Measurements from ENCODE around the gene MYO9A.

Gene MYO9A

GRCh38 chr15:72135719-72136118 is 17.8 kb upstream of the MYO9A start:
- WGBS, 2 experiments (ENCODE audit: insufficient coverage in 2 of 2) = 57 to 100% methylated on average over 1 of the region's 2 CpGs
- no peaks in the 10 kb centered on the region for H3K4me1 ChIP-seq (ENCODE audit: control insufficient read depth, insufficient read depth, low read length, poor library complexity, severe bottlenecking)
- H3K27ac ChIP-seq (ENCODE audit: low read depth, low read length, severe bottlenecking) = no peak overlapping the region
- H3K4me3 ChIP-seq (ENCODE audit: extremely low read depth, insufficient read depth, low read length, poor library complexity, severe bottlenecking) = no peak overlapping the region
- H3K36me3 ChIP-seq (ENCODE audit: control insufficient read depth, insufficient read depth, low read length) = no peaks in the 10 kb centered on the region
- H3K9me3 ChIP-seq (ENCODE audit: control insufficient read depth, low read length) = no peaks in the 10 kb centered on the region

- H3K4me3 ChIP-seq (ENCODE audit: extremely low read depth, insufficient read depth, low read length, poor library complexity, severe bottlenecking) = no peak overlapping the region
- no peak overlapping the region for H3K27ac ChIP-seq (ENCODE audit: low read depth, low read length, severe bottlenecking)
- H3K9me3 ChIP-seq (ENCODE audit: control insufficient read depth, low read length) = no peaks in the 10 kb centered on the region
- 78 to 86% methylated on average over 1 of the region's 1 CpG for WGBS, 2 experiments (ENCODE audit: insufficient coverage in 2 of 2)
- no peaks in the 10 kb centered on the region for H3K36me3 ChIP-seq (ENCODE audit: control insufficient read depth, insufficient read depth, low read length)
- H3K4me1 ChIP-seq (ENCODE audit: control insufficient read depth, insufficient read depth, low read length, poor library complexity, severe bottlenecking) = no peaks in the 10 kb centered on the region
These were observed 15.3 kb upstream of the MYO9A start for GRCh38 chr15:72133211-72133610.

DNA sequence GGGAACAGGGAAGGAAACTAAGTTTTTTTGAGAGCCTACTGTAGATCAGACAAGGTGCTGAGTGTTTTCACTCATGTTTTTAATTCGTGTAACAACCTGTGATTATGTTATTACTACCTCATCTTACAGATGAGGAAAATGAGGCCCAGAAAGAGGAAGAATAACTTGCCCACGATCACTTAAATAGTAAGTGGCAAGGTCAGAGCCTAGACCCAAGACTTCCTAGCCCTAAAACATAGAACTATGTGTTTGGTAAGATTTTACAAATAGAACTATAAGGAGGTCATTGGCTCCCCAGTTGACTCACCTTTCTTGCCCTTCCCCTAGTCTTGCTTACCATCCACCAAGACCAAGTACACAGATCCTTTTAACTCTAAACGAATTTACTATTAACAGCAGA is 14.0 kb upstream of the MYO9A start:
- no peaks in the 10 kb centered on the region for H3K9me3 ChIP-seq (ENCODE audit: control insufficient read depth, low read length)
- no peaks in the 10 kb centered on the region for H3K4me1 ChIP-seq (ENCODE audit: control insufficient read depth, insufficient read depth, low read length, poor library complexity, severe bottlenecking)
- WGBS, 2 experiments (ENCODE audit: insufficient coverage in 2 of 2) = no CpG with 5 or more reads among the region's 3 CpGs
- H3K36me3 ChIP-seq (ENCODE audit: control insufficient read depth, insufficient read depth, low read length) = no peaks in the 10 kb centered on the region
- no peak overlapping the region for H3K4me3 ChIP-seq (ENCODE audit: extremely low read depth, insufficient read depth, low read length, poor library complexity, severe bottlenecking)
- no peak overlapping the region for H3K27ac ChIP-seq (ENCODE audit: low read depth, low read length, severe bottlenecking)

DNA sequence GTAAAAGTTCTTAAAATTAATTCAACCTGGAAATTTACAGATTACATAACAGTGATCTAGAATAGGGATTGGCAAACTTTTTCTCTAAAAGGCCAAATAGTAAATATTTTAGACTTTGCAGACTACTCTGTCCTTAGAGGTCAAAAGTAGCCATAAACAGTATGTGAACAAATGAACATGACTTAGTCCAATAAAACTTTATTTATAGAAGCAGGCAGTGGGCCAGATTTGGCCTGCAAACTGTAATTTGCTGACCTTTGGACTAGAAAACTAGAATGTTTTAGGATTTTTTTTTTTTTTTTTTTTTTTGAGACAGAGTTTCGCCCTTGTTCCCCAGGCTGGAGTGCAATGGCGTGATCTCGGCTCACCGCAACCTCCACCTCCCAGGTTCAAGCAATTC is 12.3 kb upstream of the MYO9A start:
- H3K27ac ChIP-seq (ENCODE audit: low read depth, low read length, severe bottlenecking) = no peak overlapping the region
- no peak overlapping the region for H3K4me3 ChIP-seq (ENCODE audit: extremely low read depth, insufficient read depth, low read length, poor library complexity, severe bottlenecking)
- no peaks in the 10 kb centered on the region for H3K4me1 ChIP-seq (ENCODE audit: control insufficient read depth, insufficient read depth, low read length, poor library complexity, severe bottlenecking)
- H3K9me3 ChIP-seq (ENCODE audit: control insufficient read depth, low read length) = no peaks in the 10 kb centered on the region
- H3K36me3 ChIP-seq (ENCODE audit: control insufficient read depth, insufficient read depth, low read length) = no peaks in the 10 kb centered on the region
- 100% methylated on average over 4 of the region's 4 CpGs; no CpG with 5 or more reads in 1 of the 2 experiments for WGBS, 2 experiments (ENCODE audit: insufficient coverage in 2 of 2)

- Histone ChIP-seq H3K4me3 (ENCODE audit: extremely low read depth, insufficient read depth, low read length, poor library complexity, severe bottlenecking) (no peak overlapping the region), H3K4me1 (ENCODE audit: control insufficient read depth, insufficient read depth, low read length, poor library complexity, severe bottlenecking) (no peaks in the 10 kb centered on the region), H3K9me3 (ENCODE audit: control insufficient read depth, low read length) (no peaks in the 10 kb centered on the region), H3K27ac (ENCODE audit: low read depth, low read length, severe bottlenecking) (no peak overlapping the region), H3K36me3 (ENCODE audit: control insufficient read depth, insufficient read depth, low read length) (no peaks in the 10 kb centered on the region)
These were observed 10.4 kb upstream of the MYO9A start for GRCh38 chr15:72128359-72128758.

- 83 to 86% methylated on average over 1 of the region's 2 CpGs for WGBS, 2 experiments (ENCODE audit: insufficient coverage in 2 of 2)
- H3K4me3 ChIP-seq (ENCODE audit: extremely low read depth, insufficient read depth, low read length, poor library complexity, severe bottlenecking) = no peak overlapping the region
- H3K36me3 ChIP-seq (ENCODE audit: control insufficient read depth, insufficient read depth, low read length) = no peaks in the 10 kb centered on the region
- H3K27ac ChIP-seq (ENCODE audit: low read depth, low read length, severe bottlenecking) = no peak overlapping the region
- H3K9me3 ChIP-seq (ENCODE audit: control insufficient read depth, low read length) = no peaks in the 10 kb centered on the region
- no peaks in the 10 kb centered on the region for H3K4me1 ChIP-seq (ENCODE audit: control insufficient read depth, insufficient read depth, low read length, poor library complexity, severe bottlenecking)
These were observed 9.9 kb upstream of the MYO9A start for GRCh38 chr15:72127724-72128322.

DNA sequence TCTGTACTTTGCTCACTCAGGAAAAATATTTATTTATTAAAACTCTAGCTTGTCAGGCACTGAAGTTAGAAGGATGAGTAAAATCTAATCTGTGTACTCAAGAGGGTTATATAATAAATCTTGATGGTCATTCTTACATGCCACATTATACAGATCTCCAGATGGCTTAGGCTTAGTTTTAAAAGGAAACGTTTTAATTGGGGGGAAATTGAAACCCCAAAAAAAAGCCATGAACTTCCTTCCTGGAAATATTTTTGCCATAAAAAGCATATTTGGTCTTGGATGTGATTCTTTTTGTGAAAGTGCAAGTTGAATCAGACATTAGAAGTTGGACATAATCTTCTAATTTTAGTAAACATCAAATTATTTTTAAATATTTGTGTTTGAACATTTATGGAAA is 6.3 kb upstream of the MYO9A start:
- Histone ChIP-seq H3K4me3 (ENCODE audit: extremely low read depth, insufficient read depth, low read length, poor library complexity, severe bottlenecking) (no peak overlapping the region), H3K9me3 (ENCODE audit: control insufficient read depth, low read length) (no peaks in the 10 kb centered on the region), H3K36me3 (ENCODE audit: control insufficient read depth, insufficient read depth, low read length) (no peaks in the 10 kb centered on the region), H3K4me1 (ENCODE audit: control insufficient read depth, insufficient read depth, low read length, poor library complexity, severe bottlenecking) (peaks cover 2% of the 10 kb centered on the region), H3K27ac (ENCODE audit: low read depth, low read length, severe bottlenecking) (no peak overlapping the region)
- WGBS, 2 experiments (ENCODE audit: insufficient coverage in 2 of 2) = no CpG with 5 or more reads among the region's 1 CpG

- no peaks in the 10 kb centered on the region for H3K9me3 ChIP-seq (ENCODE audit: control insufficient read depth, low read length)
- H3K36me3 ChIP-seq (ENCODE audit: control insufficient read depth, insufficient read depth, low read length) = no peaks in the 10 kb centered on the region
- peak overlapping the region; percentile 81 for H3K4me3 ChIP-seq (ENCODE audit: extremely low read depth, insufficient read depth, low read length, poor library complexity, severe bottlenecking)
- H3K4me1 ChIP-seq (ENCODE audit: control insufficient read depth, insufficient read depth, low read length, poor library complexity, severe bottlenecking) = peaks cover 16% of the 10 kb centered on the region
- peak overlapping the region; percentile 96 for H3K27ac ChIP-seq (ENCODE audit: low read depth, low read length, severe bottlenecking)
- WGBS, 2 experiments (ENCODE audit: insufficient coverage in 2 of 2) = 0% methylated on average over 30 to 47 of the region's 59 CpGs
These were observed 399 bp downstream of the MYO9A start for GRCh38 chr15:72117486-72118016.

DNA sequence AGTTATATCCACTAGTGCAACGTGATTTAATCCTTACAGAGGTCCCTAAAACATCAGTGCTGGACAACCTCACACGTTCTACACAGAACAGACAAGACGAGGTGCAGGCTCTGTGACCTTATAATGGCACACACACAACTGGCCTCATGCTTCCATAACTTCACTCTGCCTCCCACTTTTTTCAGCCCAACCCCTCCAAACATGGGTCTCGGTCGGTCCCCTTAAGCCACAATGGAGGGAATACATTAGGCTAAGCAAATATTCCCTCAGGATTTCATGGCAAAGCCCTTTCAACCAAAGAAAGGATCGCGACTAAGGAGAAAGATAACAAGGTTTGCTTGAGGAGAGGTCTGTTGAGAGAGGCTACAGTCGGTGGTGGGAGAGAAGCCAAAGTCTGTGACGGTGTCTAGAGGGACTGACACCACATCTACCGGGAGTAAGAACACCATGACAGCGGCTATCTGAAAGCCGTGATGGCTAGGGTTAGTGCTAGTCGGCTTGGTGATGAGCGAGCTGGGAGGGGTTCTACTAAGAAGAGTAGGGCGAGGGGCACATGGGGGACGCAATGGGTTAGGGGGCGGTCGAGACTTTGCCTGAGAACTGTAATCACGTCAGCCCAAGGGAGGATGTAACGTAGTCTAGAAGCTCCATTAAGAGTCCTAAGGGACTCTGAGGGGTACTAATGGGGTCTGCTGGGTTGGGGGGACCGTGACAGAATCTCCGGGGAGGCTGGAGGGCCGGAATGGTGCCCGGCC is 1.0 kb downstream of the MYO9A start:
- 1 to 4% methylated on average over 20 to 24 of the region's 24 CpGs for WGBS, 2 experiments (ENCODE audit: insufficient coverage in 2 of 2)
- Histone ChIP-seq H3K9me3 (ENCODE audit: control insufficient read depth, low read length) (no peaks in the 10 kb centered on the region), H3K4me3 (ENCODE audit: extremely low read depth, insufficient read depth, low read length, poor library complexity, severe bottlenecking) (peak overlapping the region; percentile 81), H3K27ac (ENCODE audit: low read depth, low read length, severe bottlenecking) (peak overlapping the region; percentile 96), H3K36me3 (ENCODE audit: control insufficient read depth, insufficient read depth, low read length) (no peaks in the 10 kb centered on the region), H3K4me1 (ENCODE audit: control insufficient read depth, insufficient read depth, low read length, poor library complexity, severe bottlenecking) (peaks cover 16% of the 10 kb centered on the region)

GRCh38 chr15:72113347-72114031 is 4.5 kb downstream of the MYO9A start:
- Histone ChIP-seq H3K9me3 (ENCODE audit: control insufficient read depth, low read length) (no peaks in the 10 kb centered on the region), H3K27ac (ENCODE audit: low read depth, low read length, severe bottlenecking) (no peak overlapping the region), H3K4me1 (ENCODE audit: control insufficient read depth, insufficient read depth, low read length, poor library complexity, severe bottlenecking) (peaks cover 8% of the 10 kb centered on the region), H3K36me3 (ENCODE audit: control insufficient read depth, insufficient read depth, low read length) (no peaks in the 10 kb centered on the region), H3K4me3 (ENCODE audit: extremely low read depth, insufficient read depth, low read length, poor library complexity, severe bottlenecking) (no peak overlapping the region)
- 83 to 95% methylated on average over 3 of the region's 4 CpGs for WGBS, 2 experiments (ENCODE audit: insufficient coverage in 2 of 2)

DNA sequence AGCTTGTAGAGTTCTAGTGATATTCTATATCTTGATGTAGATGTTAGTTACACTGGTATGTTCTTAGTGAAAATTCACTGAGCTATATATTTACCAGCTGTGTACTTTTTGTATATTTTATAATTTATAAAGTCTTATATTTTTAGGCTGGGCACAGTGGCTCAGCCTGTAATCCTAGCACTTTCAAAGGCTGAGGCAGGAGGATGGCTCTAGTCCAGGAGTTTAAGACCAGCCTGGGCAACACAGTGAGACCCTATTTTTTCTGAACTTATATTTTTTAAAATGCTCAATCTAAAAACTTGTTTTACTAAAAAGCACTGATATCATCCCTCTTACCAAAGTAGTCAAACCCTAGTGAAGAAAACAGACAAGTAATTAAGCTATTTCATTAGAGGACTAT is 5.1 kb downstream of the MYO9A start:
- H3K4me1 ChIP-seq (ENCODE audit: control insufficient read depth, insufficient read depth, low read length, poor library complexity, severe bottlenecking) = peaks cover 8% of the 10 kb centered on the region
- H3K9me3 ChIP-seq (ENCODE audit: control insufficient read depth, low read length) = no peaks in the 10 kb centered on the region
- no peaks in the 10 kb centered on the region for H3K36me3 ChIP-seq (ENCODE audit: control insufficient read depth, insufficient read depth, low read length)
- no peak overlapping the region for H3K4me3 ChIP-seq (ENCODE audit: extremely low read depth, insufficient read depth, low read length, poor library complexity, severe bottlenecking)
- H3K27ac ChIP-seq (ENCODE audit: low read depth, low read length, severe bottlenecking) = no peak overlapping the region

Data from mesodermal cell (in vitro differentiated cells).